HAP-1 (cell line): ENCODE measurements around the gene PSME1.
"Not testable (repeated sequence)": the region's sequence is repeated elsewhere in the genome, so short reads cannot be mapped to it uniquely, and the experiment has no call there.

Source experiments
- DNase-seq, 2 experiments: peaks; one replicate each; pipeline ENCODE4 v3.0.0-alpha.2; 2016 to 2020; ENCODE audit warnings: low spot score in 2 of 2
- H3K27me3 ChIP-seq: fragments of 250-450 bp; sonication (Bioruptor Pico); 2 replicates; pipeline ENCODE4 v1.5.1; 2020; ENCODE audit warnings: low read depth, mild to moderate bottlenecking, moderate library complexity
- H3K36me3 ChIP-seq: fragments of 250-450 bp; sonication (Bioruptor Pico); replicated peaks from 2 replicates; pipeline ENCODE4 v1.5.1; 2020; ENCODE audit warnings: mild to moderate bottlenecking
- H3K4me1 ChIP-seq: fragments of 250-450 bp; sonication (Bioruptor Pico); 2 replicates; pipeline ENCODE4 v1.5.1; 2020; ENCODE audit warnings: mild to moderate bottlenecking
- H3K4me3 ChIP-seq: fragments of 250-450 bp; sonication (Bioruptor Pico); 2 replicates; pipeline ENCODE4 v1.5.1; 2020; ENCODE audit warnings: mild to moderate bottlenecking, moderate library complexity
- H3K9me3 ChIP-seq: fragments of 250-450 bp; sonication (Bioruptor Pico); 2 replicates; pipeline ENCODE4 v1.5.1; 2020; ENCODE audit warnings: mild to moderate bottlenecking, moderate library complexity
- in situ Hi-C: fragments of 300-500 bp; cut with MboI; formaldehyde crosslinking; loops from 3 replicates; pipeline ENCODE4 v1.14.3; 2020; ENCODE audit warnings: low sequenced_read_pairs, inconsistent platforms, mixed read lengths

Gene PSME1

GRCh38 chr14:24098229-24098926 lies 37.6 kb upstream of the PSME1 start:
- peaks cover 10% of the 10 kb centered on the region for H3K4me1 ChIP-seq
- in situ Hi-C loops, result loop anchor here (10.0 kb wide), 1 partner anchor 84 kb away; no protein-coding TSS in a partner anchor
- H3K36me3 ChIP-seq, result peaks cover 60% of the 10 kb centered on the region
- no peak overlapping the region for H3K4me3 ChIP-seq
- no peak for DNase-seq
- H3K9me3 ChIP-seq, result no peaks in the 10 kb centered on the region
- no peaks in the 10 kb centered on the region for H3K27me3 ChIP-seq

GRCh38 chr14:24098927-24099813 lies 36.8 kb upstream of the PSME1 start:
- no peaks in the 10 kb centered on the region for H3K27me3 ChIP-seq
- H3K4me3 ChIP-seq, result no peak overlapping the region
- H3K4me1 ChIP-seq, result peaks cover 6% of the 10 kb centered on the region
- no peaks in the 10 kb centered on the region for H3K9me3 ChIP-seq
- H3K36me3 ChIP-seq, result peaks cover 68% of the 10 kb centered on the region
- in situ Hi-C loops, result loop anchor here (10.0 kb wide), 1 partner anchor 84 kb away; no protein-coding TSS in a partner anchor
- no peak for DNase-seq

DNA sequence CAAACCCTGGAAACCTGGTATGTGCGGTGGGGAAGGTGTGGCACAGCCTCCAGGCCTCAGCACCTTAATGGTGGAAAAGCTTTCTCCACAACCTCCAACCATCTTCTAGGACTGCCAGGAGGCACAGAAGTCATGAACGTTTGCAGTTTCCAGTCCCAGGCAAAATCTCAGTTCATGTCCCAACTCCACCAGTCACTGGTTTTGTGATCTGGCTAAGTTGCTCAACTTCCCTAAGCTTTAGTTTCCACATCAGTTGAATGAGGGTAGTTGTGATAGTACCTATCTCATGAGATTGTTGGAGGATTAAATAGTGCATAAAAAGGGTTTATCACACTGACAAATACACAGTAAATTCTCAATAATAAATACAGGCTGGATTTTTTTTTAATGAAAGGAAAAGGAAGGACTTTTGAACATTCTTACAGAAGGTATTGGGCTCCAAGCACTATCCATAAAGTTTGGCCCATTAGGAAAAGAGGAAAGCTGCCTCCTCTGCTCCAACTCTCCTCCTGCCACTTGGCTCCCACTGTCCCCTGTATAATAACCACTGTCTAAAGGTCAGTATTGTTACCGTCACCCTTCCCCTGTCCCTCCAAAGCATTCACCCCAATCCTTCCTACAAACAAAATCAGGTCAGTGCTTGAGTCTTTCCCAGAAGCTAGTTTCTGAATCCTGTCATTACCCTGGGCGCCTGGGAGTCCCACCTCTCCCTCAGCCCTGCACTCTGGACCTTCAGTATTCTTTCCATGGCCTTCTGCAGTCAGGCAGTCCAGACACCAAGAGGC lies 35.6 kb upstream of the PSME1 start:
- in situ Hi-C loops, result no loop called here

GRCh38 chr14:24100982-24101494 lies 35.0 kb upstream of the PSME1 start:
- in situ Hi-C loops, result no loop called here
- H3K36me3 ChIP-seq, result peaks cover 72% of the 10 kb centered on the region
- no peaks in the 10 kb centered on the region for H3K9me3 ChIP-seq

More for the DNA sequence above, 35.6 kb upstream of the PSME1 start:
- no peak for DNase-seq
- Histone ChIP-seq H3K27me3 (no peaks in the 10 kb centered on the region), H3K4me3 (no peak overlapping the region), H3K9me3 (no peaks in the 10 kb centered on the region), H3K4me1 (peaks cover 2% of the 10 kb centered on the region), H3K36me3 (peaks cover 72% of the 10 kb centered on the region)

GRCh38 chr14:24102357-24103048 lies 33.5 kb upstream of the PSME1 start:
- Histone ChIP-seq H3K4me1 (no peaks in the 10 kb centered on the region), H3K36me3 (peaks cover 63% of the 10 kb centered on the region), H3K9me3 (no peaks in the 10 kb centered on the region), H3K27me3 (no peaks in the 10 kb centered on the region), H3K4me3 (no peak overlapping the region)
- DNase-seq, result no peak
- in situ Hi-C loops, result no loop called here

More at GRCh38 chr14:24100982-24101494, 35.0 kb upstream of the PSME1 start:
- Histone ChIP-seq H3K4me3 (no peak overlapping the region), H3K4me1 (no peaks in the 10 kb centered on the region), H3K27me3 (no peaks in the 10 kb centered on the region)
- DNase-seq, result no peak

DNA sequence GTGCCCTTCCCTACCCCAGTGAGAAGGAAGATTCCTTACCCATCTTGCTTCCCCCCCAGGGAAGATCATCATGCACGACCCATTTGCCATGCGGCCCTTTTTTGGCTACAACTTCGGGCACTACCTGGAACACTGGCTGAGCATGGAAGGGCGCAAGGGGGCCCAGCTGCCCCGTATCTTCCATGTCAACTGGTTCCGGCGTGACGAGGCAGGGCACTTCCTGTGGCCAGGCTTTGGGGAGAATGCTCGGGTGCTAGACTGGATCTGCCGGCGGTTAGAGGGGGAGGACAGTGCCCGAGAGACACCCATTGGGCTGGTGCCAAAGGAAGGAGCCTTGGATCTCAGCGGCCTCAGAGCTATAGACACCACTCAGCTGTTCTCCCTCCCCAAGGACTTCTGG lies 32.5 kb upstream of the PSME1 start:
- in situ Hi-C loops, result no loop called here
- DNase-seq, result no peak
- H3K36me3 ChIP-seq, result peaks cover 57% of the 10 kb centered on the region
- no peaks in the 10 kb centered on the region for H3K4me1 ChIP-seq
- no peak overlapping the region for H3K4me3 ChIP-seq
- H3K27me3 ChIP-seq, result no peaks in the 10 kb centered on the region
- H3K9me3 ChIP-seq, result no peaks in the 10 kb centered on the region

GRCh38 chr14:24105609-24106239 lies 30.3 kb upstream of the PSME1 start:
- H3K4me1 ChIP-seq, DNase-seq, H3K27me3 ChIP-seq, H3K9me3 ChIP-seq, H3K4me3 ChIP-seq, in situ Hi-C loops: not testable (repeated sequence)
- H3K36me3 ChIP-seq, result peaks cover 34% of the 10 kb centered on the region

DNA sequence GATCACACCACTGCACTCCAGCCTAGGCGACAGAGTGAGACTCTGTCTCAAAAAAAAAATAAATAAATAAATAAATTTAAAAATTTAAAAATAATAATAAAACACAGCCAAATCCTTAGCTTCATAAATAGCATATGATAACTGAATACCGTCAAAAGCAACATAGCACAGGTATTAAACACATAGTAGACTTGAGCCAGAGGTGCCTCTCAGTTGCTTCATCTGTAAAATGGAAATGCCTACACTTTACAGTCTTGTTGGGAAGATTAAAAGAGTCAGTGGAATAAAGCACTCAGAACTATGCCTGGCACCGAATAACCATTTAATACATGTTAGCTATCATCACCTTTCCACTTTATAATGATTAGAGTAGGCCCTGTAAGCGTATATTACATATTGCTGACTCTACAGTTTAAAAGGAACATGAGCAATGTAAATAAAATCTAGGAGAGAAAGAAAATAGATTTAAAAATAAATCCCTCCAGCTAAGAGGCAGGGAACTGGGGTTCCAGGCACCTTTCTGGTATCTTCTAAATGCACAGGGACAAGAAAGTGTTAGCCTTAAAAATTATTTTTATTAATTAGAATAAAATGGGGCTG lies 29.2 kb upstream of the PSME1 start:
- no peak for DNase-seq
- Histone ChIP-seq H3K4me1 (no peaks in the 10 kb centered on the region), H3K4me3 (no peak overlapping the region), H3K9me3 (no peaks in the 10 kb centered on the region), H3K36me3 (peaks cover 23% of the 10 kb centered on the region), H3K27me3 (no peaks in the 10 kb centered on the region)
- in situ Hi-C loops, result no loop called here

DNA sequence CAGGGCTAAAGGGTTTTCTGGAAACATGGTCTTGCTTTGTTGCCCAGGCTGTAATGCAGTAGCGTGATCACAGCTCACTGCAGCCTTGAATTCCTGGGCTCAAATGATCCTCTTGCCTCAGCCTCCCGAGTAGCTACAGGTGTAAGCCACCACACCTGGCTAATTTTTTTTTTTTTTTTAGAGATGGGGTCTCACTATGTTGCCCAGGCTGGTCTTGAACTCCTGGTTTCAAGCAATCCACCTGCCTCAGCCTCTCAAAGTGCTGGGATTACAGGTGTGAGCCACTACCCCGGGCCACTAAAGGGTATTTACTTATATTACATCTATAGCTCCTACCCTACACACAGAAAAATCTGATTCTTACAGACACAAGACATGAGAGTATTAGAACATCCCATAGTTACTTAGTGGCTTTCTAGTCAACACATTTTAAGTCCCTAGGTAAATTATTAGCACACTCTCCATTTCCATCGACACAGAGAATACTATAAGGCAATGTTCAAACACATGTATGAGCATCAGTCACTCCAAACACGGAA lies 27.6 kb upstream of the PSME1 start:
- no peaks in the 10 kb centered on the region for H3K9me3 ChIP-seq
- H3K4me1 ChIP-seq, result no peaks in the 10 kb centered on the region
- no peaks in the 10 kb centered on the region for H3K27me3 ChIP-seq
- DNase-seq, result no peak
- in situ Hi-C loops, result no loop called here
- no peak overlapping the region for H3K4me3 ChIP-seq
- peaks cover 12% of the 10 kb centered on the region for H3K36me3 ChIP-seq

DNA sequence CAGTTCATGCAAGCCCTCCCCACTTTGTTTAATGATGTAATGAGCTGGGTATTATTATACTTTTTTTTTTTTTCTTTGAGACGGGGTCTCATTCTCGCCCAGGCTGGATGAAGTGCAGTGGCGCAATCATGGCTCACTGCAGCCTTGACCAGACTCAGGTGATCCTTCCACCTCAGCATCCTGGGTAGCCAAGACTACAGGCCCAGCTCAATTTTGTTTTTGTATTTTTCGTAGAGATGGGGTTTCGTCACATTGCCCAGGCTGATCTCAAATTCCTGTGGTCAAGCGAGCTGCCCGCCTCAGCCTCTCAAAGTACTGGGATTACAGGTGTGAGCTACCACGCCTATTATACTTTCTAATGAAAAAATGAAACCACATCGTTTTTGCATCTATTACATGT lies 25.9 kb upstream of the PSME1 start:
- 0 out of 2 replicates have a peak, but pooled peaks cover 3% of the 10 kb centered on the region for H3K36me3 ChIP-seq
- no peaks in the 10 kb centered on the region for H3K4me1 ChIP-seq
- no peaks in the 10 kb centered on the region for H3K9me3 ChIP-seq
- DNase-seq, result no peak
- H3K27me3 ChIP-seq, result no peaks in the 10 kb centered on the region
- in situ Hi-C loops, result no loop called here
- no peak overlapping the region for H3K4me3 ChIP-seq

- DNase-seq, result no peak
- no peaks in the 10 kb centered on the region for H3K27me3 ChIP-seq
- H3K9me3 ChIP-seq, result no peaks in the 10 kb centered on the region
- peaks cover under 1% of the 10 kb centered on the region for H3K4me1 ChIP-seq
- in situ Hi-C loops, result no loop called here
- H3K4me3 ChIP-seq, result no peak overlapping the region
- no peaks in the 10 kb centered on the region for H3K36me3 ChIP-seq
Measured at GRCh38 chr14:24110523-24110922, 25.5 kb upstream of the PSME1 start.

DNA sequence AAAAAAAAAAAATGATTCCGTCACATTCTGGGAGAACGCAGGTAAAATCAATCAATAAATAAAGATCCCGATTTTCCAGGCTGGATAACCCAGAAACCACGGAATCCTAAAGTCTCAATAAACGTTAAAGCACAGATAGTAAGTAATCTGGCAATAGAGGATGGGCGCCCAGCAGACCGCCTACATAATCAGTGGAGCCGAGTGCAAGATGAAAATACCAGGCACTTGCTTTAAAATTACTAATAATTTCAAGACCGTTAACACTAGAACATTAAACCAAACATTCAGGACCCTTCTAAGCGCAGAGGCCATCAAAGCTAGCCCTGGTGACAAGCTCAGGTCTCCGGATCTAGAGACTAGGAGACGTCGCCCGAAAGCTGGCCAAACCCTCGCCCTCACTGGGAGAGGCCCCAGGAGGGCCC lies 22.6 kb upstream of the PSME1 start:
- no peaks in the 10 kb centered on the region for H3K9me3 ChIP-seq
- no peak for DNase-seq
- H3K4me1 ChIP-seq, result peaks cover 10% of the 10 kb centered on the region
- H3K36me3 ChIP-seq, result peaks cover 13% of the 10 kb centered on the region
- H3K4me3 ChIP-seq, result peak overlapping the region; percentile 91
- in situ Hi-C loops, result no loop called here
- no peaks in the 10 kb centered on the region for H3K27me3 ChIP-seq
